AG09309 (cell line): ENCODE results near the gene IGF2R.

Source experiments
- DNase-seq: peaks from one replicate; pipeline ENCODE4 v3.0.0-alpha.2; 2010; ENCODE audit warnings: low read depth
- H3K4me3 ChIP-seq: 2 replicates; pipeline ENCODE4 v1.5.1; 2011; ENCODE audit warnings: mild to moderate bottlenecking, low read depth, low read length, moderate library complexity; ENCODE audit not compliant: control insufficient read depth
- CTCF ChIP-seq: IDR thresholded peaks from 2 replicates; pipeline ENCODE4 v1.5.1; 2011; ENCODE audit warnings: mild to moderate bottlenecking, low read depth, low read length, inconsistent platforms; ENCODE audit not compliant: insufficient read depth, control insufficient read depth; ENCODE audit errors: missing control alignments

The IGF2R gene

GRCh38 chr6:160127270-160128124, 158.6 kb downstream of the IGF2R start:
- TF ChIP-seq CTCF, result no peak
- H3K4me3 ChIP-seq, result no peak overlapping the region
- no peak for DNase-seq

GRCh38 chr6:160128125-160128683, 159.3 kb downstream of the IGF2R start:
- no peak for DNase-seq
- TF ChIP-seq CTCF, result no peak
- H3K4me3 ChIP-seq, result no peak overlapping the region

- H3K4me3 ChIP-seq, result no peak overlapping the region
- no peak for DNase-seq
- no peak for TF ChIP-seq CTCF
These were observed 160.1 kb downstream of the IGF2R start for GRCh38 chr6:160128879-160129516.

GRCh38 chr6:160129881-160130615, 161.2 kb downstream of the IGF2R start:
- H3K4me3 ChIP-seq, result no peak overlapping the region
- DNase-seq, result no peak
- TF ChIP-seq CTCF, result no peak

- TF ChIP-seq CTCF, result no peak
- no peak for DNase-seq
- H3K4me3 ChIP-seq, result no peak overlapping the region
These were observed 162.0 kb downstream of the IGF2R start for GRCh38 chr6:160130729-160131484.
